Right lobe of liver (tissue), 6 donors: ENCODE measurements around the gene NCKAP5. TPM values are rescaled to one million over a fixed set of nuclear protein-coding genes. Genes with fewer than 3 reads are reported as not detected.
A peak's percentile ranks its signal among the peaks of the same experiment; 100 is the strongest.
"Not testable (repeated sequence)": the region's sequence is repeated elsewhere in the genome, so short reads cannot be mapped to it uniquely, and the experiment has no call there.

Experiments
- ATAC-seq, 4 donors: fragments of 200-7000 bp; cut with Tn5 transposase; one replicate each; pipeline ENCODE4 v1.9.1; 2020; ENCODE audit warnings: mild to moderate bottlenecking in 4 of 4, moderate library complexity in 4 of 4
- DNase-seq, 3 donors: peaks; one replicate each; pipeline ENCODE4 v3.0.0-alpha.2; 2020
- H3K27ac ChIP-seq, 3 donors: fragments of 200-600 bp; one replicate each; pipeline ENCODE4 v1.8.0; 2022
- H3K27me3 ChIP-seq, 2 donors: fragments of 200-600 bp; one replicate each; pipeline ENCODE4 v1.8.0; 2022
- H3K36me3 ChIP-seq, 4 donors: fragments of 200-600 bp; sonication (generic) in 1 of 4; one replicate each; pipeline versions ENCODE4 v1.5.1 to v1.8.0; 2017 to 2022; ENCODE audit warnings: control low read depth in 1 of 4
- H3K4me1 ChIP-seq, 4 donors: fragments of 200-600 bp; sonication (generic) in 1 of 4; one replicate each; pipeline versions ENCODE4 v1.5.1 to v1.8.0; 2017 to 2022; ENCODE audit warnings: control low read depth in 1 of 4
- H3K4me3 ChIP-seq, 3 donors: fragments of 200-600 bp; one replicate each; pipeline ENCODE4 v1.8.0; 2022
- H3K9me3 ChIP-seq, 4 donors: fragments of 200-600 bp; sonication (generic) in 1 of 4; one replicate each; pipeline versions ENCODE4 v1.5.1 to v1.8.0; 2017 to 2022; ENCODE audit warnings: control low read depth in 1 of 4
- CTCF ChIP-seq, 4 donors: fragments of 200-600 bp in 3 of 4; fragments of 450-650 bp in 1 of 4; IDR thresholded peaks; one replicate each; pipeline versions ENCODE4 v1.5.1 to v1.8.0; 2016 to 2022; ENCODE audit warnings: antibody characterized with exemption in 4 of 4, mild to moderate bottlenecking in 2 of 4
- POLR2A ChIP-seq: fragments of 450-650 bp; IDR thresholded peaks from one replicate; pipeline ENCODE4 v1.6.1; 2017; ENCODE audit warnings: antibody characterized with exemption, mild to moderate bottlenecking
- WGBS: methylation state at CpG from one replicate; pipeline ENCODE4 v1.1.6; 2018; ENCODE audit warnings: low coverage, low lambda C conversion rate; ENCODE audit not compliant: insufficient coverage; ENCODE audit errors: missing lambda C conversion rate; 5-methylcytosine and 5-hydroxymethylcytosine counted together
- intact Hi-C, 2 donors: fragments of 100-400 bp; cut with DNase I; formaldehyde crosslinking; loops; one replicate each; pipeline versions ENCODE4 v1.11.2 to v1.14.1; 2022
- total RNA-seq, 6 experiments: library from RNA; depleted of rRNA in 2 of 6; stranded (reverse); fragments of >200 nt in 2 of 6; fragmentation: NEBNext Ultra II Directional in 3 of 6; extraction: Animal tissue kit (Norgen Biotek cat#: 25700) in 3 of 6; gene quantifications; one replicate each; pipeline versions ENCODE4 v1.1.0 to v1.2.4, GENCODE V29; 2016 to 2023
- donor health status: DM: no; HTN: yes; CAD: no.
- donor health status: DM: no; HTN: no; CAD: no.
- donor health status: DM: no; HTN: no; CAD: no.
- donor health status: DM: no; HTN: yes; CAD: no.
- donor health status: DM: no; HTN: yes; CAD: no.

Gene NCKAP5
- total RNA-seq, 6 experiments from 2014 or later = 3.6 to 11.7 (median 6.9) TPM

GRCh38 chr2:132811148-132811915 lies 756.9 kb downstream of the NCKAP5 start:
- no peak for ATAC-seq
- Histone ChIP-seq H3K36me3 (no peaks in the 10 kb centered on the region), H3K9me3 (no peaks in the 10 kb centered on the region), H3K4me3 (no peak overlapping the region), H3K4me1 (no peaks in the 10 kb centered on the region), H3K27ac (no peak overlapping the region), H3K27me3 (no peaks in the 10 kb centered on the region)
- no peak for DNase-seq
- intact Hi-C loops = no loop called here
- 93% methylated on average over 2 of the region's 9 CpGs for WGBS
- TF ChIP-seq CTCF (IDR thresholded peaks at IDR 0.05) = no peak

GRCh38 chr2:132809962-132810361 lies 758.3 kb downstream of the NCKAP5 start:
- intact Hi-C loops = not testable (repeated sequence)
- 67% methylated on average over 1 of the region's 1 CpG for WGBS

GRCh38 chr2:132804051-132804450 lies 764.2 kb downstream of the NCKAP5 start:
- H3K4me3 ChIP-seq = no peak overlapping the region
- H3K27me3 ChIP-seq = no peaks in the 10 kb centered on the region
- intact Hi-C loops = no loop called here
- WGBS = 41% methylated on average over 4 of the region's 4 CpGs
- no peak overlapping the region for H3K27ac ChIP-seq
- H3K36me3 ChIP-seq = no peaks in the 10 kb centered on the region
- H3K4me1 ChIP-seq = no peaks in the 10 kb centered on the region
- DNase-seq (peak in 1 of 3 donors; percentile 31), ATAC-seq (peak in 3 of 4 donors; percentile 49 to 96 (median 58))
- H3K9me3 ChIP-seq = no peaks in the 10 kb centered on the region
- TF ChIP-seq POLR2A = no peak
- no peak for TF ChIP-seq CTCF (IDR thresholded peaks at IDR 0.05)

More at GRCh38 chr2:132809962-132810361, 758.3 kb downstream of the NCKAP5 start:
- H3K9me3 ChIP-seq, H3K36me3 ChIP-seq, H3K4me3 ChIP-seq, DNase-seq, H3K27ac ChIP-seq, H3K4me1 ChIP-seq, ATAC-seq, H3K27me3 ChIP-seq: not testable (repeated sequence)

- no peak for DNase-seq
- Histone ChIP-seq H3K4me3 (no peak overlapping the region), H3K27me3 (no peaks in the 10 kb centered on the region), H3K27ac (no peak overlapping the region), H3K4me1 (no peaks in the 10 kb centered on the region), H3K36me3 (no peaks in the 10 kb centered on the region), H3K9me3 (no peaks in the 10 kb centered on the region)
- ATAC-seq = no peak
- TF ChIP-seq CTCF (IDR thresholded peaks at IDR 0.05) (no peak), POLR2A (no peak)
- intact Hi-C loops = no loop called here
Observed at GRCh38 chr2:132798341-132798740, 769.9 kb downstream of the NCKAP5 start.

- Histone ChIP-seq H3K9me3 (no peaks in the 10 kb centered on the region), H3K4me3 (no peak overlapping the region), H3K27me3 (no peaks in the 10 kb centered on the region), H3K4me1 (no peaks in the 10 kb centered on the region), H3K27ac (no peak overlapping the region), H3K36me3 (no peaks in the 10 kb centered on the region)
- intact Hi-C loops = no loop called here
- TF ChIP-seq CTCF (IDR thresholded peaks at IDR 0.05) (no peak), POLR2A (no peak)
- no peak for DNase-seq
- 89% methylated on average over 3 of the region's 3 CpGs for WGBS
- no peak for ATAC-seq
Observed at GRCh38 chr2:132797556-132797955, 770.7 kb downstream of the NCKAP5 start.
